ENCODE data around the gene CUX1. TPM values are rescaled to one million over a fixed set of nuclear protein-coding genes. Genes with fewer than 3 reads are reported as not detected.

Gene CUX1
- total RNA-seq, 1 experiment from 2014 or later = 39.6 TPM

GRCh38 chr7:101952355-101953247 is 135.2 kb downstream of the CUX1 start:
- Histone ChIP-seq H3K4me1 (ENCODE audit: insufficient read depth, low read length) (peaks cover 28% of the 10 kb centered on the region), H3K27ac (ENCODE audit: low read length) (peak overlapping the region; percentile 92), H4K20me1 (ENCODE audit: low read length) (no peaks in the 10 kb centered on the region), H3F3A (ENCODE audit: low read length, unreplicated experiment) (no peaks in the 10 kb centered on the region), H3K4me2 (ENCODE audit: low read length) (peak overlapping the region; percentile 70), H3K9me2 (replicated peaks; ENCODE audit: low read length) (no peaks in the 10 kb centered on the region), H2AFZ (ENCODE audit: low read length) (no peak overlapping the region), H3K36me3 (ENCODE audit: low read depth, low read length) (no peaks in the 10 kb centered on the region), H3K9ac (ENCODE audit: low read length) (peak overlapping the region; percentile 79), H3K4me3 (ENCODE audit: low read length) (peak overlapping the region; percentile 33; the same call in 1 of the 2 replicates), H3K27me3 (ENCODE audit: low read length) (no peaks in the 10 kb centered on the region), H3K9me3 (ENCODE audit: low read length) (no peaks in the 10 kb centered on the region), H3K79me2 (ENCODE audit: low read length) (peaks cover 40% of the 10 kb centered on the region)
- ChIA-PET CTCF (no interaction called here), POLR2A (ENCODE audit: unreplicated experiment) (no interaction called here)
- intact Hi-C loops (cut with micrococcal nuclease) = loop anchor here (1.0 kb wide), 1 partner anchor 28 kb away; no protein-coding TSS in a partner anchor
- no TSS peak for BruUV-seq (replicated peaks)
- TF ChIP-seq EZH2phosphoT487 (IDR thresholded peaks at IDR 0.05; ENCODE audit: borderline replicate concordance, low read length) (no peak), EZH2 (IDR thresholded peaks at IDR 0.05; ENCODE audit: low read length, unreplicated experiment) (no peak), CTCF (conservative IDR thresholded peaks at IDR 0.05; ENCODE audit: low read depth, low read length) (no peak)
- DNase-seq = peak; percentile 84
- peak; percentile 58 for ATAC-seq

GRCh38 chr7:101953248-101953819 is 135.9 kb downstream of the CUX1 start:
- ChIA-PET POLR2A (ENCODE audit: unreplicated experiment) (no interaction called here), CTCF (no interaction called here)
- no peak for TF ChIP-seq EZH2phosphoT487 (IDR thresholded peaks at IDR 0.05; ENCODE audit: borderline replicate concordance, low read length)
- H3K36me3 ChIP-seq (ENCODE audit: low read depth, low read length) = no peaks in the 10 kb centered on the region
- H3K27ac ChIP-seq (ENCODE audit: low read length) = peak overlapping the region; percentile 92
- intact Hi-C loops (cut with micrococcal nuclease) = loop anchor here (1.0 kb wide), 1 partner anchor 29 kb away; no protein-coding TSS in a partner anchor
- BruUV-seq (replicated peaks) = TSS peak; percentile 40
- no peaks in the 10 kb centered on the region for H3K27me3 ChIP-seq (ENCODE audit: low read length)
- ATAC-seq = peak; percentile 62
- peak overlapping the region; percentile 33; the same call in 1 of the 2 replicates for H3K4me3 ChIP-seq (ENCODE audit: low read length)
- peak overlapping the region; percentile 70 for H3K4me2 ChIP-seq (ENCODE audit: low read length)
- H3K9me2 ChIP-seq (replicated peaks; ENCODE audit: low read length) = no peaks in the 10 kb centered on the region
- peak overlapping the region; percentile 19 for H2AFZ ChIP-seq (ENCODE audit: low read length)
- no peaks in the 10 kb centered on the region for H3K9me3 ChIP-seq (ENCODE audit: low read length)
- peak; percentile 61 for DNase-seq
- H3K4me1 ChIP-seq (ENCODE audit: insufficient read depth, low read length) = peaks cover 28% of the 10 kb centered on the region
- no peaks in the 10 kb centered on the region for H3F3A ChIP-seq (ENCODE audit: low read length, unreplicated experiment)
- no peaks in the 10 kb centered on the region for H4K20me1 ChIP-seq (ENCODE audit: low read length)
- peaks cover 39% of the 10 kb centered on the region for H3K79me2 ChIP-seq (ENCODE audit: low read length)
- peak overlapping the region; percentile 79 for H3K9ac ChIP-seq (ENCODE audit: low read length)

DNA sequence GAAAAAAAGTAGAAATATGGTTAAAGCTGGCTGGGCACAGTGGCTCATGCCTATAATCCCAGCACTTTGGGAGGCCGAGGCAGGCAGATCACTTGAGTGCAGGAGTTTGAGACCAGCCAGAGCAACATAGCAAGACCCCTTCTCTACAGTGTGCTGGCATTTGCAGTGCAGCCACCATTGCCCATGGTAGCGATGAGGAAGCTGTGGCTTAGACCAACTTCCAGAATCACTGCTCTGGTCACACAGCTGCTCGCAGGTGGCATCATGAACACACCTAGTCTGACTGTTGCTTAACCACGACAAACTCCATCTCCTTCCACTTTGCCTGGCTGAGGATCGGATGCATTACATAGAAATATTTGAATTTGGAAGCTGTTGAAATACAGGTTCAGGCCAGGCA is 137.1 kb downstream of the CUX1 start:
- no peak for ATAC-seq
- Histone ChIP-seq H3K79me2 (ENCODE audit: low read length) (peaks cover 35% of the 10 kb centered on the region), H3K9me2 (replicated peaks; ENCODE audit: low read length) (no peaks in the 10 kb centered on the region), H3K27me3 (ENCODE audit: low read length) (no peaks in the 10 kb centered on the region), H3F3A (ENCODE audit: low read length, unreplicated experiment) (no peaks in the 10 kb centered on the region), H3K4me1 (ENCODE audit: insufficient read depth, low read length) (peaks cover 28% of the 10 kb centered on the region), H3K4me3 (ENCODE audit: low read length) (no peak overlapping the region), H3K4me2 (ENCODE audit: low read length) (no peak overlapping the region), H3K36me3 (ENCODE audit: low read depth, low read length) (no peaks in the 10 kb centered on the region), H4K20me1 (ENCODE audit: low read length) (no peaks in the 10 kb centered on the region), H3K27ac (ENCODE audit: low read length) (no peak overlapping the region; the same call in 1 of the 2 replicates), H3K9ac (ENCODE audit: low read length) (no peak overlapping the region), H2AFZ (ENCODE audit: low read length) (no peak overlapping the region), H3K9me3 (ENCODE audit: low read length) (no peaks in the 10 kb centered on the region)
- ChIA-PET POLR2A (ENCODE audit: unreplicated experiment) (no interaction called here), CTCF (no interaction called here)
- no peak for TF ChIP-seq EZH2 (IDR thresholded peaks at IDR 0.05; ENCODE audit: low read length, unreplicated experiment)
- no peak for TF ChIP-seq CTCF (conservative IDR thresholded peaks at IDR 0.05; ENCODE audit: low read depth, low read length)
- TF ChIP-seq EZH2phosphoT487 (IDR thresholded peaks at IDR 0.05; ENCODE audit: borderline replicate concordance, low read length) = no peak
- intact Hi-C loops (cut with micrococcal nuclease) = no loop called here
- no peak for DNase-seq
- BruUV-seq (replicated peaks) = no TSS peak
